ENCODE results near the gene TMEM47.

The TMEM47 gene

GRCh38 chrX:34656842-34657725 lies at the start of gene TMEM47:
Gene TMEM47 (minus strand): TSS chrX:34657285. CDS start chrX:34657029, 256 bp downstream.
- FAIRE-seq (no peak), DNase-seq (ENCODE audit: insufficient read length, low spot score) (peak; percentile 13)
- no peak for TF ChIP-seq CTCF (IDR thresholded peaks at IDR 0.05; ENCODE audit: insufficient read depth, missing control alignments)

- peak; percentile 61 for FAIRE-seq
- no peak for TF ChIP-seq CTCF (IDR thresholded peaks at IDR 0.05; ENCODE audit: insufficient read depth, missing control alignments)
- no peak for DNase-seq (ENCODE audit: insufficient read length, low spot score)
Observed at GRCh38 chrX:34687095-34687494, 30.0 kb upstream of the TMEM47 start.

- DNase-seq (ENCODE audit: insufficient read length, low spot score): no peak
- no peak for TF ChIP-seq CTCF (IDR thresholded peaks at IDR 0.05; ENCODE audit: insufficient read depth, missing control alignments)
- no peak for FAIRE-seq
Observed at GRCh38 chrX:34659575-34659974, 2.5 kb upstream of the TMEM47 start.

GRCh38 chrX:34658326-34658725 lies 1.2 kb upstream of the TMEM47 start:
- no peak for TF ChIP-seq CTCF (IDR thresholded peaks at IDR 0.05; ENCODE audit: insufficient read depth, missing control alignments)
- DNase-seq (ENCODE audit: insufficient read length, low spot score): no peak
- no peak for FAIRE-seq

- no peak for DNase-seq (ENCODE audit: insufficient read length, low spot score)
- FAIRE-seq: no peak
- TF ChIP-seq CTCF (IDR thresholded peaks at IDR 0.05; ENCODE audit: insufficient read depth, missing control alignments): no peak
Observed at GRCh38 chrX:34657726-34658070, 613 bp upstream of the TMEM47 start.

- FAIRE-seq (no peak), DNase-seq (ENCODE audit: insufficient read length, low spot score) (no peak)
- TF ChIP-seq CTCF (IDR thresholded peaks at IDR 0.05; ENCODE audit: insufficient read depth, missing control alignments): no peak
Observed at GRCh38 chrX:34656467-34656841, 631 bp downstream of the TMEM47 start.

All from D721Med (cell line).